Thyroid gland (tissue), 4 donors: ENCODE results near the gene CETN3. TPM values are rescaled to one million over a fixed set of nuclear protein-coding genes. Genes with fewer than 3 reads are reported as not detected.

Experiments
- DNase-seq, 2 donors: peaks; one replicate each; pipeline ENCODE4 v3.0.0-alpha.2; 2019
- H3K27ac ChIP-seq, 3 donors: fragments of 200-600 bp; sonication (generic); 1 replicate in 2 of 3; 2 replicates in 1 of 3; pipeline ENCODE4 v1.5.1; 2016 to 2019; ENCODE audit warnings: mild to moderate bottlenecking in 1 of 3, moderate library complexity in 1 of 3
- H3K27me3 ChIP-seq: fragments of 200-600 bp; sonication (generic); one replicate; pipeline ENCODE4 v1.5.1; 2019
- H3K36me3 ChIP-seq, 2 donors: fragments of 200-600 bp; sonication (generic); one replicate each; pipeline ENCODE4 v1.5.1; 2016 to 2019
- H3K4me1 ChIP-seq, 2 donors: fragments of 200-600 bp; sonication (generic); one replicate each; pipeline ENCODE4 v1.5.1; 2017 to 2019
- H3K4me3 ChIP-seq, 3 donors: fragments of 200-600 bp; sonication (generic); replicated peaks in 1 of 3; 1 replicate in 2 of 3; 2 replicates in 1 of 3; pipeline ENCODE4 v1.5.1; 2016; ENCODE audit warnings: mild to moderate bottlenecking in 1 of 3
- H3K9me3 ChIP-seq: fragments of 200-600 bp; sonication (generic); one replicate; pipeline ENCODE4 v1.5.1; 2017
- POLR2A ChIP-seq, 2 donors: fragments of 450-650 bp; IDR thresholded peaks; one replicate each; pipeline ENCODE4 v1.6.1; 2017; ENCODE audit warnings: antibody characterized with exemption in 2 of 2, mild to moderate bottlenecking in 2 of 2, moderate library complexity in 1 of 2
- WGBS, 2 donors: methylation state at CpG; one replicate each; pipeline ENCODE4 v1.1.5; 2017; 5-methylcytosine and 5-hydroxymethylcytosine counted together
- intact Hi-C: fragments of 100-400 bp; cut with DNase I; formaldehyde crosslinking; loops from one replicate; pipeline ENCODE4 v1.15.1; 2023
- total RNA-seq, 4 donors: library from RNA; depleted of rRNA; stranded (reverse); fragments of >200 nt; gene quantifications; one replicate each; pipeline ENCODE4 v1.2.3, GENCODE V29; 2016
- TF ChIP-seq, protein P1 (sequence below), 6 experiments: fragments of 200-600 bp in 3 of 6; fragments of 450-650 bp in 3 of 6; sonication (generic) in 3 of 6; IDR thresholded peaks; one replicate each; pipeline ENCODE4 v1.5.1; 2016 to 2019; ENCODE audit warnings: antibody characterized with exemption in 6 of 6, mild to moderate bottlenecking in 2 of 6, inconsistent platforms in 1 of 6, moderate library complexity in 1 of 6

The CETN3 gene
- total RNA-seq, 4 donors from 2014 or later = 8.4 to 17.3 (median 13.4) TPM

DNA sequence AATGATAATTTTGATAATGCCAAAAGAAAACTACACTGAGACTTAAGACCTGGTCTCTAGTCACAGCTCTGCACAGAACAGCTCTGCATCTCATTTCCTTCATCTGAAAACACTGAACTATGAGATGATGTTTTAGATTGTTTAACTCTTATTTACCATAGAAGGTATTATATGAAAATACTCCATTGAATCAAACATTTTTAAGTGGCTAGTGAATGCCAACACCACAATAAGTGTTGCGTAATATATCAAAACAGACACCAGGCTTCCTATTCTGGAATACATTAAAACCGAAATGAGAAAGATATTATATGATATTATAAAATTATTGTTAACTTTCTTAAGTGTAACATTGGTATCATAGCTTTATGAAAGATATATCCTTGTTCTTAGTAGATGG lies 14.6 kb downstream of the CETN3 start:
- DNase-seq = no peak
- no peak for TF ChIP-seq POLR2A (IDR thresholded peaks at IDR 0.05)
- TF ChIP-seq, protein P1, sequence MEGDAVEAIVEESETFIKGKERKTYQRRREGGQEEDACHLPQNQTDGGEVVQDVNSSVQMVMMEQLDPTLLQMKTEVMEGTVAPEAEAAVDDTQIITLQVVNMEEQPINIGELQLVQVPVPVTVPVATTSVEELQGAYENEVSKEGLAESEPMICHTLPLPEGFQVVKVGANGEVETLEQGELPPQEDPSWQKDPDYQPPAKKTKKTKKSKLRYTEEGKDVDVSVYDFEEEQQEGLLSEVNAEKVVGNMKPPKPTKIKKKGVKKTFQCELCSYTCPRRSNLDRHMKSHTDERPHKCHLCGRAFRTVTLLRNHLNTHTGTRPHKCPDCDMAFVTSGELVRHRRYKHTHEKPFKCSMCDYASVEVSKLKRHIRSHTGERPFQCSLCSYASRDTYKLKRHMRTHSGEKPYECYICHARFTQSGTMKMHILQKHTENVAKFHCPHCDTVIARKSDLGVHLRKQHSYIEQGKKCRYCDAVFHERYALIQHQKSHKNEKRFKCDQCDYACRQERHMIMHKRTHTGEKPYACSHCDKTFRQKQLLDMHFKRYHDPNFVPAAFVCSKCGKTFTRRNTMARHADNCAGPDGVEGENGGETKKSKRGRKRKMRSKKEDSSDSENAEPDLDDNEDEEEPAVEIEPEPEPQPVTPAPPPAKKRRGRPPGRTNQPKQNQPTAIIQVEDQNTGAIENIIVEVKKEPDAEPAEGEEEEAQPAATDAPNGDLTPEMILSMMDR (IDR thresholded peaks at IDR 0.05) = no peak
- intact Hi-C loops = no loop called here
- Histone ChIP-seq H3K27ac (no peak overlapping the region), H3K27me3 (no peaks in the 10 kb centered on the region), H3K4me1 (no peaks in the 10 kb centered on the region), H3K36me3 (peaks cover 0 to 5% of the 10 kb centered on the region in 2 donors), H3K4me3 (no peak overlapping the region), H3K9me3 (no peaks in the 10 kb centered on the region)
- WGBS, 2 donors = 97 to 99% methylated on average over 2 of the region's 2 CpGs

DNA sequence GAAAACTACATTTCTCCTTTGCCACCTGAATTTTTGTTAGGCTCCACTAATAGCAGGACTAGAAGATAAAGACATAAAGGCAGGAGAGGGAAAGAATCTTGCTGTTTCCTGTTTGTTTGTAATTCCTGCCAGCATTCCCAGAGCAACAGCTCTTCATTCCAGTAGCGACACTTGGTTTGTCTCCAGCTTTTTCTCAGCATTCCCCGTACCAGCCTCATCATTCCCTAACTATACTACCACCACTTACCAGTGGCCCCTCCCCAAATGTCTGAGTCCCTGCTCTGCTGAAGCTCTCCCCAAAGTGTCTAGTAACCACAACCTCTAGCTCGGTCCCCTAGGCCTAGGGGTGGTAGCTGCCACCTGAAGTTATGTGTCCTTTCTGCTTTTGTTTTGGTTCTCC lies 18.6 kb downstream of the CETN3 start:
- no peak overlapping the region for H3K4me3 ChIP-seq
- no peak for TF ChIP-seq POLR2A (IDR thresholded peaks at IDR 0.05)
- TF ChIP-seq, protein P1 (IDR thresholded peaks at IDR 0.05) = no peak
- intact Hi-C loops = no loop called here
- no peak for DNase-seq
- 75 to 76% methylated on average over 3 of the region's 3 CpGs for WGBS, 2 donors
- no peaks in the 10 kb centered on the region for H3K27me3 ChIP-seq
- H3K9me3 ChIP-seq = no peaks in the 10 kb centered on the region
- H3K27ac ChIP-seq = no peak overlapping the region
- no peaks in the 10 kb centered on the region for H3K36me3 ChIP-seq
- H3K4me1 ChIP-seq = no peaks in the 10 kb centered on the region

DNA sequence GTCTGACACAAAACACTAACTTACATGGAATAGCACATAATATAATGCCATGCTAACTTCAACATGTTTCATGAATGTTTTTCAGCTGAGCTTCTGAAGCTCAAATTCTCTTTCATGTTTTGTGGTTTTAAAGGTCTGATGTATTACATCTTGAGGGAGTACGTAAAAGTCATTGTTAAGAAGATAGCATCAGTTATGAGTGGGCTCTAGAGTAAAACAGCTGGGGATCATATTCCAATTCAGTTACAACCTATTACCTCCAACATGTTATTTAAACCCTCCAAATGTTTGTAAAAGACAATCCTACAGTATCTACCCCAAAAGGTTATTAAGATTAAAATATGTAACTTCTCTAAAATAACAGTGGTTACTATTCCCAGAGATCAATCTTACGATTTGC lies 19.2 kb downstream of the CETN3 start:
- no peak for TF ChIP-seq POLR2A (IDR thresholded peaks at IDR 0.05)
- TF ChIP-seq, protein P1 (IDR thresholded peaks at IDR 0.05) = no peak
- Histone ChIP-seq H3K36me3 (no peaks in the 10 kb centered on the region), H3K27ac (no peak overlapping the region), H3K9me3 (no peaks in the 10 kb centered on the region), H3K4me3 (no peak overlapping the region), H3K4me1 (no peaks in the 10 kb centered on the region), H3K27me3 (no peaks in the 10 kb centered on the region)
- intact Hi-C loops = no loop called here
- WGBS, 2 donors = 85 to 90% methylated on average over 2 of the region's 2 CpGs
- no peak for DNase-seq

DNA sequence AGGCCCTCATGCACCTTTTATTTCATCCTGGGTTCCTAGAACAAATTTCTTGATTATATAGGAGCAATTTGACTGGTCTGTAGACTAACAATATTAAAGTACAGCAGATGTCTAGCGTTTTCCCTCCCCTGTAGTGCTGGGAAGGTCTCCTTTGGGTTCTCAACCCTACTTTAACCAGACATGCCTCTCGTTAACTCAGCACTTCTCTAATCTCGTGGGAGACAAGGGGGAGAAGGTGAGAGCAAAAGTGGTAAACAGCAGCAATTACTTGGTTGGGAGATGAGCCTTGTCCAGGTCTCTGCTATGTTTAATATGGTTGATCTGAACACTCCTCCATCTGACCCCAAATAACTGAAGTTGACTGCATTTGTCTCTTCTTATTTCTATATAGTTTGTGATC lies 22.0 kb downstream of the CETN3 start:
- Histone ChIP-seq H3K9me3 (no peaks in the 10 kb centered on the region), H3K27me3 (no peaks in the 10 kb centered on the region), H3K4me3 (no peak overlapping the region), H3K27ac (no peak overlapping the region), H3K4me1 (no peaks in the 10 kb centered on the region), H3K36me3 (no peaks in the 10 kb centered on the region)
- TF ChIP-seq POLR2A (IDR thresholded peaks at IDR 0.05) = no peak
- TF ChIP-seq, protein P1 (IDR thresholded peaks at IDR 0.05) = no peak
- DNase-seq = no peak
- whole genome bisulfite sequencing, 2 donors = 54 to 55% methylated on average over 3 of the region's 3 CpGs
- intact Hi-C loops = no loop called here

DNA sequence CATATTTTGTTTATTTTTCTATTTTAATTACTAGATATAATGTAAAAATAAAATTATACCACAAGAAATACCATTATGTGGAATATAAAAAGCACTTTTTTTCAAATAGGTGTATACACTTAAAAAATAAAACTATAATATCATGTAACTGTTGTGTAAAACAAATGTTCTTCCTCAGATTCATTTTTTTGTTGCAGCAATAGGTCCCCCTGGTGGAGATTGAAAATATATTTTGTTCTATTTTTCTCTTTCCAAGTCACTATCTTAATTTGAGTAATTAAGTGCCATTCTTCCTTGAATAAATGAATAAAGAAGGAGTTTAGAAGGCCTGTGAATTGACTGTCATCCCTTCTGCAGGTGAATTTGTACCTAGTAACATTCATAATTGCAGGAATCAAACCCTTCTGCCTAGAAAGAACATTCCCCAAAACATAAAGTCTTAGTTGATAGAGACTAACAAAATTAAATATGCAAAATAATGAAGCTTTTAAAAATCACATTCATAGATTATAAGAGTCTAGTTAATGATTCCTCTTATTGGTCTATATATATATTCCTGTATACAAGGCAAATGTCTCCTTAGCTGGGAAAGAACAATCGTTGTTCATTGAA lies 23.4 kb downstream of the CETN3 start:
- no peak for DNase-seq
- H3K9me3 ChIP-seq = no peaks in the 10 kb centered on the region
- H3K4me3 ChIP-seq = no peak overlapping the region
- no peaks in the 10 kb centered on the region for H3K27me3 ChIP-seq
- no peak overlapping the region for H3K27ac ChIP-seq
- no peaks in the 10 kb centered on the region for H3K4me1 ChIP-seq
- no peak for TF ChIP-seq POLR2A (IDR thresholded peaks at IDR 0.05)
- TF ChIP-seq, protein P1 (IDR thresholded peaks at IDR 0.05) = peak in 3 of 6 experiments; percentile 46 to 61 (median 58)
- intact Hi-C loops = no loop called here
- H3K36me3 ChIP-seq = no peaks in the 10 kb centered on the region
- 94% methylated on average over 1 of the region's 1 CpG for WGBS, 2 donors
